Measurements from ENCODE around the gene MED29.

Gene MED29

DNA sequence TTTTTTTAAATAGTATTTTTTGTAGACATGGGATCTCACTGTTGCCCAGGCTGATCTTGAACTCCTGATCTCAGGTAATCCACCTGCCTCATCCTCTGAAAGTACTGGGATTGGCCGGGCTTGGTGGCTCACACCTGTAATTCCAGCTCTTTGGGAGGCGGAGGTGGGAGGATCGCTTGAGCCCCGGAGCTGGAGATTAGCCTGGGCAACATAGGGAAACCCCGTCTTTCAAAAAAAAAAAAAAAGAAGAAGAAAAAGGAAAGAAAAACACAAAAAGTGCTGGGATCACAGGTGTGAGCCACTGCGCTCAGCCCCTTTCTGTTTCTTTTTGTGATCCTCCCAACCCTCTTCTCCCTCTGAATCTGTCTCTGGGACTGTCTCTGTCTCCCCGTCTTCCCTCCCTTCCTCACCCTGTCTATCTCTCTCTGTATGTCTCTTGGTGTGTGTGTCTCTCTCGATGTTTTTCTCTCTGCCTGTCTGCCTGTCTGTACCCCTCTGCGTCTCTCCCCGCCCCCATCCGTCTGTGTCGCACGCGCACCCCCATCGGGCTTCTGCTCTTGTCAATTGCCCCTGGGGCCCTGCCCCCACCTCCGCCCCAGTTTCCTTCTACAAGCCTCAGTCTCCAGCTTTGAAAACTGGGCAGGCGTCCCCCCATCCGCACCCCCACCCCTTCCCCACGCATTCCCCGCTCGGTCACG, 14.9 kb downstream of the MED29 start:
- TF ChIP-seq, protein P1, sequence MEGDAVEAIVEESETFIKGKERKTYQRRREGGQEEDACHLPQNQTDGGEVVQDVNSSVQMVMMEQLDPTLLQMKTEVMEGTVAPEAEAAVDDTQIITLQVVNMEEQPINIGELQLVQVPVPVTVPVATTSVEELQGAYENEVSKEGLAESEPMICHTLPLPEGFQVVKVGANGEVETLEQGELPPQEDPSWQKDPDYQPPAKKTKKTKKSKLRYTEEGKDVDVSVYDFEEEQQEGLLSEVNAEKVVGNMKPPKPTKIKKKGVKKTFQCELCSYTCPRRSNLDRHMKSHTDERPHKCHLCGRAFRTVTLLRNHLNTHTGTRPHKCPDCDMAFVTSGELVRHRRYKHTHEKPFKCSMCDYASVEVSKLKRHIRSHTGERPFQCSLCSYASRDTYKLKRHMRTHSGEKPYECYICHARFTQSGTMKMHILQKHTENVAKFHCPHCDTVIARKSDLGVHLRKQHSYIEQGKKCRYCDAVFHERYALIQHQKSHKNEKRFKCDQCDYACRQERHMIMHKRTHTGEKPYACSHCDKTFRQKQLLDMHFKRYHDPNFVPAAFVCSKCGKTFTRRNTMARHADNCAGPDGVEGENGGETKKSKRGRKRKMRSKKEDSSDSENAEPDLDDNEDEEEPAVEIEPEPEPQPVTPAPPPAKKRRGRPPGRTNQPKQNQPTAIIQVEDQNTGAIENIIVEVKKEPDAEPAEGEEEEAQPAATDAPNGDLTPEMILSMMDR (IDR thresholded peaks at IDR 0.05; ENCODE audit: insufficient read depth, missing control alignments) = no peak
- DNase-seq (ENCODE audit: insufficient read length, low spot score) = no peak
- FAIRE-seq = no peak

GRCh38 chr19:39406656-39407409, 15.7 kb downstream of the MED29 start, which contains the start of gene ZFP36:
ZFP36 (plus strand) TSS chr19:39406847; CDS start chr19:39406905, 58 bp downstream.
- no peak for FAIRE-seq
- TF ChIP-seq, protein P1 (IDR thresholded peaks at IDR 0.05; ENCODE audit: insufficient read depth, missing control alignments) = no peak
- DNase-seq (ENCODE audit: insufficient read length, low spot score) = peak; percentile 76

DNA sequence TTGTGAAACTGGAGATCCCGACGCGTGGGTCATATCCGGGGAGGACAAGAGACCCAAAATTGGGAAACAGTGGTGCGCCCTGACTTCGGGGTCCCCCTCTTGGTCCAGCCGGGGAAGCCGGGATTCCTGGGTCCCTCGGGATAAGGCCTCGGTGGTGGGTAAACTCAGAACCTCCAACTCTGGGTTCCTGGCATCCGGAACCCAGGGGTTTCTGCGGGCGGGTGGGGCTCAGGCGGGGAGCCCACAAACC, 16.2 kb downstream of the MED29 start:
- no peak for DNase-seq (ENCODE audit: insufficient read length, low spot score)
- TF ChIP-seq, protein P1 (IDR thresholded peaks at IDR 0.05; ENCODE audit: insufficient read depth, missing control alignments) = no peak
- no peak for FAIRE-seq

- TF ChIP-seq, protein P1 (IDR thresholded peaks at IDR 0.05; ENCODE audit: insufficient read depth, missing control alignments) = no peak
- no peak for FAIRE-seq
- no peak for DNase-seq (ENCODE audit: insufficient read length, low spot score)
These were observed 16.6 kb downstream of the MED29 start for GRCh38 chr19:39407660-39408391.

DNA sequence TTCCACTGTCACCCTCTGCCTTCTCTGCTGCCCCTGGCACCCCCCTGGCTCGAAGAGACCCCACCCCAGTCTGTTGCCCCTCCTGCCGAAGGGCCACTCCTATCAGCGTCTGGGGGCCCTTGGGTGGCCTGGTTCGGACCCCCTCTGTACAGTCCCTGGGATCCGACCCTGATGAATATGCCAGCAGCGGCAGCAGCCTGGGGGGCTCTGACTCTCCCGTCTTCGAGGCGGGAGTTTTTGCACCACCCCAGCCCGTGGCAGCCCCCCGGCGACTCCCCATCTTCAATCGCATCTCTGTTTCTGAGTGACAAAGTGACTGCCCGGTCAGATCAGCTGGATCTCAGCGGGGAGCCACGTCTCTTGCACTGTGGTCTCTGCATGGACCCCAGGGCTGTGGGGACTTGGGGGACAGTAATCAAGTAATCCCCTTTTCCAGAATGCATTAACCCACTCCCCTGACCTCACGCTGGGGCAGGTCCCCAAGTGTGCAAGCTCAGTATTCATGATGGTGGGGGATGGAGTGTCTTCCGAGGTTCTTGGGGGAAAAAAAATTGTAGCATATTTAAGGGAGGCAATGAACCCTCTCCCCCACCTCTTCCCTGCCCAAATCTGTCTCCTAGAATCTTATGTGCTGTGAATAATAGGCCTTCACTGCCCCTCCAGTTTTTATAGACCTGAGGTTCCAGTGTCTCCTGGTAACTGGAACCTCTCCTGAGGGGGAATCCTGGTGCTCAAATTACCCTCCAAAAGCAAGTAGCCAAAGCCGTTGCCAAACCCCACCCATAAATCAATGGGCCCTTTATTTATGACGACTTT, 17.4 kb downstream of the MED29 start:
- FAIRE-seq (no peak), DNase-seq (ENCODE audit: insufficient read length, low spot score) (no peak)
- TF ChIP-seq, protein P1 (IDR thresholded peaks at IDR 0.05; ENCODE audit: insufficient read depth, missing control alignments) = no peak

DNA sequence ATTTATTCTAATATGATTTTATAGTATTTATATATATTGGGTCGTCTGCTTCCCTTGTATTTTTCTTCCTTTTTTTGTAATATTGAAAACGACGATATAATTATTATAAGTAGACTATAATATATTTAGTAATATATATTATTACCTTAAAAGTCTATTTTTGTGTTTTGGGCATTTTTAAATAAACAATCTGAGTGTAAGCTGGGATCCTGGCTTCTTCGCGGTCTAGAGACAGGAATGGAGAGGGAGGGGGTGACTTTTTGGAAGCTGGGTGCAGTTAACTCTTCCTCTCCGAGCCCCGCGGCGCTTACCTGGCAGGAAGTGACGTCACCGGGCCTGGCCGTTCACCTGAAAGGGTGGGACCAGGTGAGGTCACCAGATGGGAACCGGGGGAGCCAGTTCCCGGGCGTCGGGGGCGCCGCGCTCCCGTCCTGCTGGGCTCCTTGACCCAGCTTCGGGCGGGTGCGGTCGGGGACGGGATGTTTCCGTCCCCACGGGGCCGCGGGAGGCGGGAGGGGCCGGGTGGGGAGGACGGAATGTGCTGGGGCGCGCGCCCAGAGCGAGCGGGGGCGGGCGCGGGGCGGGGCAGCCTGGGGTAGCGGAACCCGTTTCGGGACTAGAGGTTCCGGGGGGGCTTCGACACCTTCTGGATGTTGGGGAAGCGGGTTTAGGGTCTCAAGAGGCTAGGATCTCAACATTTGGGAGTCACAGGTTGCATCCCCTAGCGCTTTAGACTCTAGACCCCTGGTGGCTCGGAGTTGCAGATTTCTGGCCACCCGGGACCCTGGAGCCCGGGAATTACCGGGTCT, 18.2 kb downstream of the MED29 start:
- TF ChIP-seq, protein P1 (IDR thresholded peaks at IDR 0.05; ENCODE audit: insufficient read depth, missing control alignments) = no peak
- no peak for FAIRE-seq

More for the DNA sequence above, 18.2 kb downstream of the MED29 start:
- DNase-seq (ENCODE audit: insufficient read length, low spot score) = no peak
